Kidney (tissue), 14 donors: ENCODE results near the gene CCNL1. TPM values are rescaled to one million over a fixed set of nuclear protein-coding genes. Genes with fewer than 3 reads are reported as not detected.

Source experiments
- DNase-seq, 5 donors: peaks; one replicate each; pipeline ENCODE4 v3.0.0-alpha.2; 2013 to 2020
- FAIRE-seq: peaks from 2 replicates; lab custom pipeline; 2012; peaks lifted over from hg19 to GRCh38; lab: Jason Lieb, UNC
- H3K27ac ChIP-seq, 2 donors: one replicate each; pipeline ENCODE4 v1.7.0; 2013; ENCODE audit warnings: low read depth in 2 of 2, low read length in 2 of 2, inconsistent platforms in 1 of 2
- H3K27me3 ChIP-seq: one replicate; pipeline ENCODE4 v1.7.1; 2013; ENCODE audit warnings: low read length, inconsistent platforms; ENCODE audit not compliant: control insufficient read depth, insufficient read depth
- H3K36me3 ChIP-seq, 3 donors: one replicate each; pipeline versions ENCODE4 v1.7.0 to v1.7.1; 2013; ENCODE audit warnings: low read length in 3 of 3, control low read depth in 1 of 3, inconsistent platforms in 1 of 3; ENCODE audit not compliant: insufficient read depth in 3 of 3, control insufficient read depth in 2 of 3
- H3K4me1 ChIP-seq, 3 donors: one replicate each; pipeline versions ENCODE4 v1.7.0 to v1.7.1; 2013; ENCODE audit warnings: low read length in 3 of 3, inconsistent platforms in 1 of 3, low read depth in 1 of 3; ENCODE audit not compliant: control insufficient read depth in 2 of 3, insufficient read depth in 2 of 3
- H3K4me3 ChIP-seq, 3 donors: one replicate each; pipeline versions ENCODE4 v1.7.0 to v1.8.1; 2013; ENCODE audit warnings: low read length in 3 of 3, control low read depth in 1 of 3, inconsistent platforms in 1 of 3
- H3K9ac ChIP-seq, 3 donors: one replicate each; pipeline versions ENCODE4 v1.7.0 to v1.7.1; 2013; ENCODE audit warnings: low read length in 3 of 3, control low read depth in 1 of 3, inconsistent platforms in 1 of 3
- H3K9me3 ChIP-seq, 3 donors: one replicate each; pipeline versions ENCODE4 v1.7.0 to v1.7.1; 2013; ENCODE audit warnings: low read length in 3 of 3, control low read depth in 1 of 3, inconsistent platforms in 1 of 3; ENCODE audit not compliant: control insufficient read depth in 2 of 3, insufficient read depth in 1 of 3
- intact Hi-C: fragments of 100-400 bp; cut with DNase I; formaldehyde crosslinking; loops from one replicate; pipeline ENCODE4 v1.11.1; 2022
- polyA plus RNA-seq: library from polyadenylated mRNA; stranded (reverse); fragments of 350-450 nt; fragmentation: Illumina TruSeq; extraction: RNeasy Lipid Tissue Mini Kit (QIAGEN cat#74804); gene quantifications from one replicate; pipeline ENCODE4 v1.2.3, GENCODE V29; 2014; ENCODE audit warnings: low read depth, low replicate concordance; ENCODE audit not compliant: insufficient read depth
- total RNA-seq: library from RNA; stranded (reverse); fragmentation: NEBNext Ultra II Directional; extraction: Animal tissue kit (Norgen Biotek cat#: 25700); gene quantifications from one replicate; pipeline ENCODE4 v1.2.1, GENCODE V29; 2021
- TF ChIP-seq, protein P1 (sequence below): IDR thresholded peaks from 3 replicates; pipeline ENCODE4 v1.5.1; 2012; ENCODE audit warnings: mild to moderate bottlenecking, moderate library complexity, borderline replicate concordance; ENCODE audit not compliant: insufficient read depth; ENCODE audit errors: extremely low read depth
- donor health status: control.
- donor health status: control.
- donor health status: control.
- donor health status: control.
- donor health status: control.
- donor health status: DM: yes; HTN: yes; CAD: no.
- donor health status: Normal renal cell carcinoma (clear cell type).

CCNL1 gene
- total and polyA plus RNA-seq, 2 donors from 2014 or later = 41.7 to 104 TPM

DNA sequence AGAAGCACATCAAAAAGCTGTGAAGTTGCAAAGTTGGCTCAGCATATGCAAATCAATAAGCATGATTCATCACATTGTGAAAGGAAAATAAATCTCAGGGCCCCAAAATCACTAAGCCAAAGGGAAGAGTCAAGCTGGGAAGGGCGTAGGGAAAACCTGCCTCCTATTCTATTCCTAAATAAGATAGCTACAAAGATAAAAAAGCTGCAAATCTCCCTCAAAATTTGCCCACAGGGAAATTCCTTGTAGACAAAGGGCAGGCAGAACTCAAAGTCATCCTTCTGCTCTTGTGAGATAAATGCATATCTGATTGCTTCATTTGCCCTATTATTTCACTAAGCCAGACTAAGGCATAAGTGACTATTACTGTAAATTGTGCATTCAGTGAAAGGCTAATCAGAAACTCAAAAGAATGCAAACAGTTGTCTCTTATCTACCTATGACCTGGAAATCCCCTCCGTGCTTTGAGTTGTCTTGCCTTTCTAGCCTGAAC is 30.5 kb upstream of the CCNL1 start:
- DNase-seq (no peak), FAIRE-seq (no peak)
- H3K9me3 ChIP-seq = peaks cover 0 to 14% (median 2%) of the 10 kb centered on the region in 3 donors
- no peak overlapping the region for H3K4me3 ChIP-seq
- H3K27me3 ChIP-seq = no peaks in the 10 kb centered on the region
- H3K27ac ChIP-seq = no peak overlapping the region
- TF ChIP-seq, protein P1, sequence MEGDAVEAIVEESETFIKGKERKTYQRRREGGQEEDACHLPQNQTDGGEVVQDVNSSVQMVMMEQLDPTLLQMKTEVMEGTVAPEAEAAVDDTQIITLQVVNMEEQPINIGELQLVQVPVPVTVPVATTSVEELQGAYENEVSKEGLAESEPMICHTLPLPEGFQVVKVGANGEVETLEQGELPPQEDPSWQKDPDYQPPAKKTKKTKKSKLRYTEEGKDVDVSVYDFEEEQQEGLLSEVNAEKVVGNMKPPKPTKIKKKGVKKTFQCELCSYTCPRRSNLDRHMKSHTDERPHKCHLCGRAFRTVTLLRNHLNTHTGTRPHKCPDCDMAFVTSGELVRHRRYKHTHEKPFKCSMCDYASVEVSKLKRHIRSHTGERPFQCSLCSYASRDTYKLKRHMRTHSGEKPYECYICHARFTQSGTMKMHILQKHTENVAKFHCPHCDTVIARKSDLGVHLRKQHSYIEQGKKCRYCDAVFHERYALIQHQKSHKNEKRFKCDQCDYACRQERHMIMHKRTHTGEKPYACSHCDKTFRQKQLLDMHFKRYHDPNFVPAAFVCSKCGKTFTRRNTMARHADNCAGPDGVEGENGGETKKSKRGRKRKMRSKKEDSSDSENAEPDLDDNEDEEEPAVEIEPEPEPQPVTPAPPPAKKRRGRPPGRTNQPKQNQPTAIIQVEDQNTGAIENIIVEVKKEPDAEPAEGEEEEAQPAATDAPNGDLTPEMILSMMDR = no peak
- intact Hi-C loops = no loop called here
- no peak overlapping the region for H3K9ac ChIP-seq
- H3K36me3 ChIP-seq = peaks cover 0 to 1% (median 0%) of the 10 kb centered on the region in 3 donors
- H3K4me1 ChIP-seq = no peaks in the 10 kb centered on the region

DNA sequence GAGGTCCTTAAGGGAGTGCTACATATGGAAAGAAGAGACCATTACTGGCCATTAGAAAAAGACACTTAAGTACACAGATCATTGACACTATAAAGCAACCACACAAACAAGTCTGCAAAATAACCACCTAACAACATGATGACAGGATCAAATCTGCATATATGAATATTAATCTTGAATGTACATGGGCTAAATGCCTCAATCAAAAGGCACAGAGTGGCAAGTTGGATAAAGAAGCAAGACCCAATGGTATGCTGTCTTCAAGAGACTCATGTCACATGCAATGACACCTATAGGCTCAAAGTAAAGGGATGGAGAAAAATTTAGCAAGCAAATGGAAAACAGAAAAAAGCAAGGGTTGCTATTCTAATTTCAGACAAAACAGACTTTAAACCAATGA is 28.4 kb upstream of the CCNL1 start:
- Histone ChIP-seq H3K9me3 (peaks cover 0 to 14% (median 2%) of the 10 kb centered on the region in 3 donors), H3K27me3 (no peaks in the 10 kb centered on the region), H3K36me3 (peaks cover 0 to 2% (median 0%) of the 10 kb centered on the region in 3 donors), H3K9ac (no peak overlapping the region), H3K4me3 (no peak overlapping the region), H3K4me1 (no peaks in the 10 kb centered on the region), H3K27ac (no peak overlapping the region)
- TF ChIP-seq, protein P1 = no peak
- intact Hi-C loops = no loop called here
- FAIRE-seq (no peak), DNase-seq (no peak)

DNA sequence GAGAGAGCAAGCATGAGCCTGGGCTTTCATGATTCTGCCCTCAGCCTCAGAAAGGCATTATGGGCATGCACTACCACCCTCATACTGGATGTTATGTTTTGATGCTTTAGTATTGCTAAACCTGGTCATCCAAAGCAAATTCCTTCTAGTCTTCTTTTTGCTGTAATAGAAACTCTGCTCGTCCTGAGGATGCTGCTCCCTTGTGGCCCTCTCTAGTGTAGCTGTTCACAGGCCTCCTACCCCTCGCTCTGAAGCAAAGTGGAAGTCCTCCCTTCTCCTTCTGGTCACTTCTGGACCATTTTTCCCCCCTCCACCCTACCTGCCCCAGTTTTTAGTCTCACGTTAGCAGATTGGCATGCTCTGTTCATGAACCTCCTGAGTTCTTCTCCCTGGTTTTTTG is 22.9 kb upstream of the CCNL1 start:
- Histone ChIP-seq H3K9ac (no peak overlapping the region), H3K27me3 (no peaks in the 10 kb centered on the region), H3K27ac (no peak overlapping the region), H3K9me3 (peaks cover 0 to under 1% (median 0%) of the 10 kb centered on the region in 3 donors), H3K4me1 (no peaks in the 10 kb centered on the region), H3K4me3 (no peak overlapping the region), H3K36me3 (peaks cover 0 to 2% (median 0%) of the 10 kb centered on the region in 3 donors)
- DNase-seq (no peak), FAIRE-seq (no peak)
- TF ChIP-seq, protein P1 = no peak
- intact Hi-C loops = no loop called here

DNA sequence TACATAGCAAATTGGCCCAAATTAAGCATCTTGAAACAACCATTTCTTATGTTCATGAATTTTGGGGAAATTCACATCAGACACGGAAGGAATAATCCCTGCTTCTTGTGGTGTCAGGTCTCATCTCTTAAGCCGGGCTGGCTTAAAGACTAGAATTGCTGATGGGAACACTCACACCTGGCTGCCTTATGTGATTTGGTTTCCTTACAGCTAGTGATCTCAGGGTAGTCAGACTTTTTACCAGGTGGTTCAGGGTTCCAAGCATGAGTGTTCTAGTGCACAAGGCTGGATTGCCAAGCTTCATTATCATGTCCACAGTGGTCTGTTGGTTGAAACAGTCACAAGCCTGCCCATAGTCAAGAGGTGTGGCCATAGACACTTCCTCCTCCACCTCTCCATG is 20.3 kb upstream of the CCNL1 start:
- peaks cover 0 to 7% (median 3%) of the 10 kb centered on the region in 3 donors for H3K4me1 ChIP-seq
- H3K4me3 ChIP-seq = no peak overlapping the region
- TF ChIP-seq, protein P1 = no peak
- H3K9me3 ChIP-seq = no peaks in the 10 kb centered on the region
- no peak for DNase-seq
- FAIRE-seq = no peak
- H3K27ac ChIP-seq = no peak overlapping the region
- no peaks in the 10 kb centered on the region for H3K36me3 ChIP-seq
- intact Hi-C loops = no loop called here
- H3K27me3 ChIP-seq = no peaks in the 10 kb centered on the region
- H3K9ac ChIP-seq = no peak overlapping the region
